ENCODE measurements around the gene FAM228B.

- TF ChIP-seq CTCF (conservative IDR thresholded peaks at IDR 0.05 in 1 of 2, IDR thresholded peaks at IDR 0.05 in 1 of 2; ENCODE audit: low read depth in 1 of 2, low read length in 2 of 2) (no peak), EZH2 (IDR thresholded peaks at IDR 0.05; ENCODE audit: low read length, missing control alignments) (no peak)
Observed at GRCh38 chr2:24132543-24132942, 9.3 kb downstream of the FAM228B start.

Data from fibroblast of lung (primary cell).